Mononuclear cell (primary cell): ENCODE measurements around the gene VPS4B. TPM values are rescaled to one million over a fixed set of nuclear protein-coding genes. Genes with fewer than 3 reads are reported as not detected.
"Not testable (repeated sequence)": the region's sequence is repeated elsewhere in the genome, so short reads cannot be mapped to it uniquely, and the experiment has no call there.

Experiments used
- H3K27me3 ChIP-seq: 2 replicates; pipeline ENCODE4 v1.6.0; 2011; ENCODE audit warnings: low read length, control low read depth; ENCODE audit not compliant: insufficient read depth
- H3K4me1 ChIP-seq: 2 replicates; pipeline ENCODE4 v1.5.1; 2011; ENCODE audit warnings: mild to moderate bottlenecking, low read length, control low read depth; ENCODE audit not compliant: insufficient read depth
- H3K4me3 ChIP-seq: 2 replicates; pipeline ENCODE4 v1.5.1; 2011; ENCODE audit warnings: mild to moderate bottlenecking, low read length, moderate library complexity
- H3K9me3 ChIP-seq: 2 replicates; pipeline ENCODE4 v1.5.1; 2011; ENCODE audit warnings: low read depth, mild to moderate bottlenecking, control low read depth, low read length
- total RNA-seq: library from RNA; depleted of rRNA; stranded (reverse); fragments of >200 nt; gene quantifications from one replicate; pipeline ENCODE4 v1.2.3, GENCODE V29; 2012

Gene VPS4B
- total RNA-seq, 1 donor = 40.8 TPM

GRCh38 chr18:63367053-63367953 lies 55.0 kb downstream of the VPS4B start, which contains the start of gene KDSR:
Gene KDSR, minus strand, starts transcription at chr18:63367206. Its CDS starts 88 bp downstream, at chr18:63367118.
- Histone ChIP-seq H3K4me3 (peak within 1 kb of the TSS; percentile 72), H3K9me3 (no peaks in the 10 kb centered on the region)

GRCh38 chr18:63366213-63367052 lies 55.8 kb downstream of the VPS4B start:
- Histone ChIP-seq H3K4me3 (peak overlapping the region; percentile 72), H3K27me3 (no peaks in the 10 kb centered on the region), H3K9me3 (no peaks in the 10 kb centered on the region), H3K4me1 (peaks cover 28% of the 10 kb centered on the region)

More at GRCh38 chr18:63367053-63367953, 55.0 kb downstream of the VPS4B start, which contains the start of gene KDSR:
- Histone ChIP-seq H3K27me3 (no peaks in the 10 kb centered on the region), H3K4me1 (peaks cover 28% of the 10 kb centered on the region)

- Histone ChIP-seq H3K27me3 (no peaks in the 10 kb centered on the region), H3K4me1 (peaks cover 28% of the 10 kb centered on the region), H3K9me3 (no peaks in the 10 kb centered on the region), H3K4me3 (peak overlapping the region; percentile 72)
These were observed 56.4 kb downstream of the VPS4B start for GRCh38 chr18:63365876-63366212.

GRCh38 chr18:63363951-63364350 lies 58.3 kb downstream of the VPS4B start:
- Histone ChIP-seq H3K9me3 (no peaks in the 10 kb centered on the region), H3K4me3 (no peak overlapping the region), H3K27me3 (no peaks in the 10 kb centered on the region), H3K4me1 (peaks cover 28% of the 10 kb centered on the region)

GRCh38 chr18:63363420-63363819 lies 58.9 kb downstream of the VPS4B start:
- peaks cover 28% of the 10 kb centered on the region for H3K4me1 ChIP-seq
- not testable (repeated sequence) for H3K4me3 ChIP-seq, H3K9me3 ChIP-seq, H3K27me3 ChIP-seq

- no peaks in the 10 kb centered on the region for H3K27me3 ChIP-seq
- no peaks in the 10 kb centered on the region for H3K4me1 ChIP-seq
- H3K4me3 ChIP-seq = no peak overlapping the region
- H3K9me3 ChIP-seq = no peaks in the 10 kb centered on the region
These were observed 65.9 kb downstream of the VPS4B start for GRCh38 chr18:63356272-63356896.

- Histone ChIP-seq H3K4me3 (no peak overlapping the region), H3K27me3 (no peaks in the 10 kb centered on the region), H3K9me3 (no peaks in the 10 kb centered on the region), H3K4me1 (no peaks in the 10 kb centered on the region)
These were observed 72.0 kb downstream of the VPS4B start for GRCh38 chr18:63350230-63350629.

GRCh38 chr18:63348508-63349136 lies 73.7 kb downstream of the VPS4B start:
- Histone ChIP-seq H3K4me3 (no peak overlapping the region), H3K4me1 (no peaks in the 10 kb centered on the region), H3K9me3 (no peaks in the 10 kb centered on the region), H3K27me3 (no peaks in the 10 kb centered on the region)

GRCh38 chr18:63346480-63347183 lies 75.6 kb downstream of the VPS4B start:
- H3K9me3 ChIP-seq = no peaks in the 10 kb centered on the region
- H3K4me3 ChIP-seq = no peak overlapping the region
- H3K27me3 ChIP-seq = no peaks in the 10 kb centered on the region
- H3K4me1 ChIP-seq = no peaks in the 10 kb centered on the region

- Histone ChIP-seq H3K27me3 (no peaks in the 10 kb centered on the region), H3K4me3 (no peak overlapping the region), H3K4me1 (no peaks in the 10 kb centered on the region), H3K9me3 (no peaks in the 10 kb centered on the region)
These were observed 76.2 kb downstream of the VPS4B start for GRCh38 chr18:63346031-63346430.

GRCh38 chr18:63344918-63345317 lies 77.4 kb downstream of the VPS4B start:
- H3K4me1 ChIP-seq = no peaks in the 10 kb centered on the region
- H3K27me3 ChIP-seq = no peaks in the 10 kb centered on the region
- H3K9me3 ChIP-seq = no peaks in the 10 kb centered on the region
- no peak overlapping the region for H3K4me3 ChIP-seq

GRCh38 chr18:63344263-63344662 lies 78.0 kb downstream of the VPS4B start:
- Histone ChIP-seq H3K4me3 (no peak overlapping the region), H3K4me1 (no peaks in the 10 kb centered on the region), H3K9me3 (no peaks in the 10 kb centered on the region), H3K27me3 (no peaks in the 10 kb centered on the region)

- H3K27me3 ChIP-seq = no peaks in the 10 kb centered on the region
- H3K4me3 ChIP-seq = no peak overlapping the region
- no peaks in the 10 kb centered on the region for H3K9me3 ChIP-seq
- H3K4me1 ChIP-seq = no peaks in the 10 kb centered on the region
These were observed 80.1 kb downstream of the VPS4B start for GRCh38 chr18:63342206-63342605.

GRCh38 chr18:63339920-63340484 lies 82.3 kb downstream of the VPS4B start:
- no peaks in the 10 kb centered on the region for H3K4me1 ChIP-seq
- H3K9me3 ChIP-seq = no peaks in the 10 kb centered on the region
- H3K4me3 ChIP-seq = no peak overlapping the region
- no peaks in the 10 kb centered on the region for H3K27me3 ChIP-seq
